Tibial nerve (tissue), 4 donors: Measurements from ENCODE around the gene CCER1. TPM values are rescaled to one million over a fixed set of nuclear protein-coding genes. Genes with fewer than 3 reads are reported as not detected.

Experiments used
- DNase-seq, 2 donors: peaks; one replicate each; pipeline ENCODE4 v3.0.0-alpha.2; 2019; ENCODE audit warnings: low spot score in 2 of 2
- H3K27ac ChIP-seq, 4 donors: fragments of 200-600 bp; sonication (generic) in 3 of 4; one replicate each; pipeline ENCODE4 v1.5.1; 2017 to 2019; ENCODE audit warnings: mild to moderate bottlenecking in 1 of 4
- H3K27me3 ChIP-seq, 2 donors: fragments of 200-600 bp; sonication (generic) in 1 of 2; one replicate each; pipeline versions ENCODE4 v1.5.1 to v1.6.0; 2017 to 2019
- H3K36me3 ChIP-seq, 3 donors: fragments of 200-600 bp; sonication (generic); one replicate each; pipeline ENCODE4 v1.5.1; 2018 to 2019
- H3K4me1 ChIP-seq, 4 donors: fragments of 200-600 bp; sonication (generic) in 3 of 4; one replicate each; pipeline ENCODE4 v1.5.1; 2017 to 2019
- H3K4me3 ChIP-seq, 4 donors: fragments of 200-600 bp; sonication (generic) in 3 of 4; one replicate each; pipeline ENCODE4 v1.5.1; 2017 to 2019; ENCODE audit warnings: mild to moderate bottlenecking in 1 of 4, moderate library complexity in 1 of 4
- H3K9me3 ChIP-seq, 4 donors: fragments of 200-600 bp; sonication (generic) in 3 of 4; one replicate each; pipeline ENCODE4 v1.5.1; 2017 to 2019
- CTCF ChIP-seq, 5 experiments: fragments of 200-600 bp in 3 of 5; fragments of 450-650 bp in 2 of 5; sonication (generic) in 3 of 5; IDR thresholded peaks; one replicate each; pipeline ENCODE4 v1.5.1; 2016 to 2019; ENCODE audit warnings: antibody characterized with exemption in 5 of 5, mild to moderate bottlenecking in 3 of 5, moderate library complexity in 2 of 5
- EP300 ChIP-seq, 2 donors: sonication (generic); formaldehyde crosslinking; IDR thresholded peaks; one replicate each; pipeline ENCODE4 v1.6.1; 2017; ENCODE audit warnings: antibody characterized with exemption in 2 of 2, mild to moderate bottlenecking in 1 of 2
- POLR2A ChIP-seq, 2 donors: fragments of 450-650 bp; IDR thresholded peaks; one replicate each; pipeline ENCODE4 v1.6.1; 2017; ENCODE audit warnings: antibody characterized with exemption in 2 of 2, mild to moderate bottlenecking in 2 of 2, moderate library complexity in 2 of 2
- WGBS, 2 donors: methylation state at CpG; one replicate each; pipeline ENCODE4 v1.1.5; 2018; 5-methylcytosine and 5-hydroxymethylcytosine counted together
- total RNA-seq, 4 donors: library from RNA; depleted of rRNA; stranded (reverse); fragments of >200 nt; gene quantifications; one replicate each; pipeline ENCODE4 v1.1.0, GENCODE V29; 2016

The CCER1 gene
- total RNA-seq, 4 donors from 2014 or later, result not detected

GRCh38 chr12:90963946-90964345 lies 9.0 kb upstream of the CCER1 start:
- TF ChIP-seq CTCF (IDR thresholded peaks at IDR 0.05) (no peak), EP300 (IDR thresholded peaks at IDR 0.05) (no peak), POLR2A (IDR thresholded peaks at IDR 0.05) (no peak)
- no peaks in the 10 kb centered on the region for H3K27me3 ChIP-seq
- no peak for DNase-seq
- no peak overlapping the region for H3K4me3 ChIP-seq
- WGBS, 2 donors, result 75 to 76% methylated on average over 6 of the region's 6 CpGs
- no peaks in the 10 kb centered on the region for H3K36me3 ChIP-seq
- no peaks in the 10 kb centered on the region for H3K9me3 ChIP-seq
- H3K27ac ChIP-seq, result no peak overlapping the region
- peaks cover 0 to 6% (median 0%) of the 10 kb centered on the region in 4 donors for H3K4me1 ChIP-seq

- no peaks in the 10 kb centered on the region for H3K36me3 ChIP-seq
- no peak overlapping the region for H3K27ac ChIP-seq
- H3K4me1 ChIP-seq, result peaks cover 0 to 6% (median 0%) of the 10 kb centered on the region in 4 donors
- WGBS, 2 donors, result 90 to 92% methylated on average over 4 of the region's 4 CpGs
- no peak overlapping the region for H3K4me3 ChIP-seq
- H3K27me3 ChIP-seq, result no peaks in the 10 kb centered on the region
- DNase-seq, result no peak
- TF ChIP-seq EP300 (IDR thresholded peaks at IDR 0.05), result no peak
- TF ChIP-seq POLR2A (IDR thresholded peaks at IDR 0.05), result no peak
- TF ChIP-seq CTCF (IDR thresholded peaks at IDR 0.05), result no peak
- H3K9me3 ChIP-seq, result no peaks in the 10 kb centered on the region
Measured at GRCh38 chr12:90961154-90961553, 6.2 kb upstream of the CCER1 start.

- TF ChIP-seq CTCF (IDR thresholded peaks at IDR 0.05), result peak; percentile 50 to 68 (median 60)
- TF ChIP-seq EP300 (IDR thresholded peaks at IDR 0.05), result no peak
- no peak for TF ChIP-seq POLR2A (IDR thresholded peaks at IDR 0.05)
- no peak overlapping the region for H3K27ac ChIP-seq
- peaks cover 0 to 6% (median 0%) of the 10 kb centered on the region in 4 donors for H3K4me1 ChIP-seq
- no peaks in the 10 kb centered on the region for H3K27me3 ChIP-seq
- no peaks in the 10 kb centered on the region for H3K36me3 ChIP-seq
- H3K4me3 ChIP-seq, result no peak overlapping the region
- WGBS, 2 donors, result 2 to 3% methylated on average over 4 of the region's 4 CpGs
- H3K9me3 ChIP-seq, result no peaks in the 10 kb centered on the region
- DNase-seq, result peak in 1 of 2 donors; percentile 42
Measured at GRCh38 chr12:90959538-90960139, 4.7 kb upstream of the CCER1 start.

- no peaks in the 10 kb centered on the region for H3K27me3 ChIP-seq
- H3K4me3 ChIP-seq, result no peak overlapping the region
- no peak for DNase-seq
- H3K4me1 ChIP-seq, result peaks cover 0 to 6% (median 0%) of the 10 kb centered on the region in 4 donors
- WGBS, 2 donors, result 51 to 61% methylated on average over 4 of the region's 4 CpGs
- H3K27ac ChIP-seq, result no peak overlapping the region
- TF ChIP-seq CTCF (IDR thresholded peaks at IDR 0.05), result peak in 1 of 5 experiments; percentile 18
- no peak for TF ChIP-seq POLR2A (IDR thresholded peaks at IDR 0.05)
- no peak for TF ChIP-seq EP300 (IDR thresholded peaks at IDR 0.05)
- no peaks in the 10 kb centered on the region for H3K9me3 ChIP-seq
- no peaks in the 10 kb centered on the region for H3K36me3 ChIP-seq
Measured at GRCh38 chr12:90959032-90959431, 4.1 kb upstream of the CCER1 start.

- TF ChIP-seq EP300 (IDR thresholded peaks at IDR 0.05) (no peak), POLR2A (IDR thresholded peaks at IDR 0.05) (no peak), CTCF (IDR thresholded peaks at IDR 0.05) (no peak)
- Histone ChIP-seq H3K27me3 (no peaks in the 10 kb centered on the region), H3K9me3 (no peaks in the 10 kb centered on the region), H3K36me3 (no peaks in the 10 kb centered on the region), H3K4me3 (no peak overlapping the region), H3K27ac (no peak overlapping the region), H3K4me1 (peaks cover 0 to 6% (median 0%) of the 10 kb centered on the region in 4 donors)
- WGBS, 2 donors, result 59 to 71% methylated on average over 3 of the region's 3 CpGs
- DNase-seq, result no peak
Measured at GRCh38 chr12:90958347-90958746, 3.4 kb upstream of the CCER1 start.
